Hepatocyte (in vitro differentiated cells): Measurements from ENCODE around the gene PARP8.

Source experiments
- EZH2phosphoT487 ChIP-seq: fragments of 200-600 bp; sonication (generic); IDR thresholded peaks from one replicate; pipeline ENCODE4 v1.6.1; 2018; ENCODE audit warnings: antibody characterized with exemption, mild to moderate bottlenecking, low read depth, moderate library complexity; ENCODE audit not compliant: unreplicated experiment, severe bottlenecking
- TF ChIP-seq, protein P1 (sequence below): fragments of 200-600 bp; sonication (generic); IDR thresholded peaks from 2 replicates; pipeline ENCODE4 v1.5.1; 2016; ENCODE audit warnings: antibody characterized with exemption, mild to moderate bottlenecking; ENCODE audit not compliant: poor library complexity

- TF ChIP-seq, protein P1, sequence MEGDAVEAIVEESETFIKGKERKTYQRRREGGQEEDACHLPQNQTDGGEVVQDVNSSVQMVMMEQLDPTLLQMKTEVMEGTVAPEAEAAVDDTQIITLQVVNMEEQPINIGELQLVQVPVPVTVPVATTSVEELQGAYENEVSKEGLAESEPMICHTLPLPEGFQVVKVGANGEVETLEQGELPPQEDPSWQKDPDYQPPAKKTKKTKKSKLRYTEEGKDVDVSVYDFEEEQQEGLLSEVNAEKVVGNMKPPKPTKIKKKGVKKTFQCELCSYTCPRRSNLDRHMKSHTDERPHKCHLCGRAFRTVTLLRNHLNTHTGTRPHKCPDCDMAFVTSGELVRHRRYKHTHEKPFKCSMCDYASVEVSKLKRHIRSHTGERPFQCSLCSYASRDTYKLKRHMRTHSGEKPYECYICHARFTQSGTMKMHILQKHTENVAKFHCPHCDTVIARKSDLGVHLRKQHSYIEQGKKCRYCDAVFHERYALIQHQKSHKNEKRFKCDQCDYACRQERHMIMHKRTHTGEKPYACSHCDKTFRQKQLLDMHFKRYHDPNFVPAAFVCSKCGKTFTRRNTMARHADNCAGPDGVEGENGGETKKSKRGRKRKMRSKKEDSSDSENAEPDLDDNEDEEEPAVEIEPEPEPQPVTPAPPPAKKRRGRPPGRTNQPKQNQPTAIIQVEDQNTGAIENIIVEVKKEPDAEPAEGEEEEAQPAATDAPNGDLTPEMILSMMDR, result no peak
- no peak for TF ChIP-seq EZH2phosphoT487
These were observed 67.3 kb downstream of the PARP8 start for GRCh38 chr5:50733741-50734140.
